Fibroblast of skin of right quadriceps (primary cell): Measurements from ENCODE around the gene KCTD16.

Source experiments
- DNase-seq: peaks from one replicate; pipeline ENCODE4 v3.0.0-alpha.2; 2013

Gene KCTD16

GRCh38 chr5:144295284-144295683 is 124.6 kb downstream of the KCTD16 start:
- no peak for DNase-seq

- no peak for DNase-seq
These were observed 126.4 kb downstream of the KCTD16 start for GRCh38 chr5:144297081-144297480.

GRCh38 chr5:144298658-144299057 is 128.0 kb downstream of the KCTD16 start:
- DNase-seq = no peak

DNA sequence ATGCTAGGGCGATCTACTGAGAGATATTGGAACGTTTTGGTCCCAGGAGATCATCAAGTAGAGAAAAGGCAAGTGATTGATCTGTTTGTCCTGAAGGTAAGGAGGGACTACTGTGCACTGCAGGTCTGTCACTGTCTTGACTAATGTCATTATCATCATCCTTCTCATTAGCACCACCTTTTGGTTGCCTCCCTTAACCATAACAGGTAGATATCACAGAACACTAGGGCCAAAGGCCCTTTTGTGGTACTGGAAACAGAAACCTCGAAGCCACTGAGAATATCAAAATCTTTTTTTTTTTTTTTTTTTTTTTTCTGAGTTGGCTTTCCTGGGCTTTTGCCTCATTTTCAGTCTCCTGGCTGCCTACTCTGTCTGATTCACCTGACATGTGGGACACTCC is 134.0 kb downstream of the KCTD16 start:
- no peak for DNase-seq

DNA sequence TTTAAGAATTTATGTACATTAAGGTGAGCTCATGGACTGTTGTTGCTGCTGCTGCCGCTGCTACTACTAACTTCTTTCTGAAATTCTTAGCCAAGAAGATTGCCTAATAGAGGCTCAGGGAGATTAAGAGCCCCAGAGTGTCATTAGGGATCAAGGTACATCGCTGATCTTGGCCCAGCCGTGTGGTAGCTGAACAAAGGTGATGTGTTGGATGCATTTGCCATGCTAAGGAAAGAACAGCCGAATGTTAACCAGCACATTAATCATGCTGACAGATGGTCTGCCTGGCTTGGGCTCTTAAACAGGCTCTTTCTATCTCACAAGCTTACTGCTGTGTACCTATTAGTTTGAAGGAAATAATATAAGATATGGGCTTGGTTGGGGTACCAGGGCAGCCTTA is 137.1 kb downstream of the KCTD16 start:
- DNase-seq = no peak

DNA sequence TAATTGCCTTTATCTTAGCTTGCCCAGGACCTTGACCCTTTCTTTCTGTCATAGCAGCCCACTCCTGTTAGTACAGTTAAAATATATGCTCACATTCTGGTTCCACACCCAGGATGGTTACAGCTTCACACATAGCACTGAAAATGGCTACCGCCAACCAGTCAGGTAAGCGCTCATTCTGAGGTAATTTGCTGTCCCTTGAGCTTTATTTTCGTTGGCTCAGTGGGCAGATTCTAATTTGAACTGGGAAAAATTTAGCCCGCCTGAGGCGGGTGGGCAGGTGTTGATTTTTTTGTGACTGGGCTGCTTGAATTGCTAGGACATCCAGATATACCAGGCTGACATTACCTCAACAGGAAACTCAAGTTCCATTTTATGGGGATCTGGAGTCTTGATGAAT is 137.5 kb downstream of the KCTD16 start:
- DNase-seq = no peak

DNA sequence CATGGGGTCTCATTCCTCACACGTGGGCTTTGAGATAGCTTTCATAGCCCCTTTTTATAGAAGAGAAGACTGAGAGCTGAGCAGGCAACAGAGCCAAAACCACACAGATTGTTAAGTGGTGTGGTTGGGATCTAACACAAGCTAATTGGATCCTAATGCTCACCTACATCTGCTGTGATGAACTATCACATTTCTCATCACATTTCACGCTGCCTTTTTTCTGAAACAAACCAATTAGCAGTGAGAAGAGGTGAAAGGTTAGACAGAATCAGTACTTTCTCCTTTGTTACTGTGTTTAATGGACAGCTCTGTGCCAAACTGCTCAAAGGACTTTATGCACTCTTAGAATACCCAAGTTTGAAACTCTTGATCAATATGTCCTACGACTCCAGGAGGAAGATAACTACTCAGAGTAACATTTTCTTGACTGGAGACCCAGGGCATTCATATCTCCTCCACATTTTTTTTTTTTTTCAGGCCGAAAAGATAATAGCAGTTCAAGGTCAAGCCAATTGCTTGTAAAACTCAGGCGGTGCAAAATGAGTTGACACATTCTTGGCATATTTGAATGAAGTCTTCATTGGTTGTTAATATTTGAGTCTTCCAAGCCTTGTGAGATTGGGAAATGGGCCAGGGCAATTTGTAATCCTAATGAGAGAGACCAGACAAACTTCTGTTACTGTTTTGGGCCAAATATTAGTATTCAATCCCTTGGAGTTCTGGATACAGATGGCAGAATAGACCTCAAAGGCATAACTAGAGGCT is 138.4 kb downstream of the KCTD16 start:
- no peak for DNase-seq

DNA sequence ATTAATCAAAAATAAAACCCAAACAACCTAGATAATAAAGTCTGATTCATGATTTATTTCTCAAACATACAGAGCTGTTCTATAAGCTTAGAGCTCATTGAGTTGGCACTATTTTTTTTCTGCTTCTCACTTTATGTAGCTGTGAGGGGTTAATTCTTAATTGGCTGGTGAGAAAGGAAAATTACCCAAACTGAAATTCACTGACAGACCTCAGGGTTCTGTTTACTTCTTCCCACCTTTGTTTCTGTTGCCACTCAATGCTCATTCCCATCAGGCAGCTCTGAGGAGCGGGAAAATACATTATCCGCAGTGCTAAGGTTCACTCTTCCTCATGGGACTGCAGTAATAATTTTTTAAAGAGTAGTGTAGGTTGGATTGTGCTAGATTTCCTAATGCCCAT is 139.9 kb downstream of the KCTD16 start:
- no peak for DNase-seq

DNA sequence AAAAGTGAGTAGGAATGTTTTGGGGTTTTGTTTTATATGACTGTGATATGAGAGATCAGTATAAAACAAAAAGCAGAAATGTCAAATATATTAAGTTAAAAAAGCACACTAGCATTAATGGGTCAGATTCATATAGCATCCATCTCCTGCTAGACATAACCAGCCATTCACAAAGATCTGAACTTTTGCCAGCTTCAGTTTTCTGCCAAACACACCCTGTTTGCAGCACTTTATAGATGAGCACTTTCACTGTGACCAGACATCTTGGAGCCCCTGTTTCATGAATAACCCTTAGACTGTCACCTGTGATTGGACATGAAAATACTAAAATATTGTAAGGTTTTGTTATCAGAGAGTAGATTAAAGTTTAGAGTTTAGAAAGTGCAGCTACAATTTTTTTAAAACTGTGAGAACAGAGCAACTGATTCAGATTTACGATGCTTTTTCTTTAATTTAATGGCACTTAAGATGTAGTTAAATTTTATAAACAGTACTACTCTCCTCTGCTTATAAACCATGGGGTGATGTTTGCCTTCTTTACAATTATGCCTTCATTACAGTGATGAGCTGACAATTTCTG is 142.6 kb downstream of the KCTD16 start:
- DNase-seq = no peak

DNA sequence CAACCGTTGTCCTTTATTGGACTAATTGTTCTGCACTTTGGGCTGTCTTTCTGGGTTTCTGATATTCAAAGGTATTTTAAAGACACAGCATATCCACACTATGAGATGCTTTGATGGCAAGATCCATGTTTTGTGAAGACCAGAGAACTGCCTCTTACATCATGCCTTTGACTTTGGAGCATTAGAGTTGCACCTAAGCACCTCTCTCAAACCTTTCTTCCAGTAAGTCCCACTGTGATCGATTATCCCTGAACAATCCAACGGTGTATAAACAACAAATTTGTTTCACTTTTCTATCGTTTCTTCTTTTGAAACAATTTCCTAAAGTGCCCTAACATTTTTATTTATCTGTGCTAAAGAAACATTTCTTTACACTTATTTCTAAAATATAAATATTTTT is 144.4 kb downstream of the KCTD16 start:
- no peak for DNase-seq

- DNase-seq = no peak
These were observed 145.4 kb downstream of the KCTD16 start for GRCh38 chr5:144315994-144316634.

GRCh38 chr5:144318011-144318410 is 147.3 kb downstream of the KCTD16 start:
- no peak for DNase-seq

- DNase-seq = no peak
These were observed 147.8 kb downstream of the KCTD16 start for GRCh38 chr5:144318460-144318859.

DNA sequence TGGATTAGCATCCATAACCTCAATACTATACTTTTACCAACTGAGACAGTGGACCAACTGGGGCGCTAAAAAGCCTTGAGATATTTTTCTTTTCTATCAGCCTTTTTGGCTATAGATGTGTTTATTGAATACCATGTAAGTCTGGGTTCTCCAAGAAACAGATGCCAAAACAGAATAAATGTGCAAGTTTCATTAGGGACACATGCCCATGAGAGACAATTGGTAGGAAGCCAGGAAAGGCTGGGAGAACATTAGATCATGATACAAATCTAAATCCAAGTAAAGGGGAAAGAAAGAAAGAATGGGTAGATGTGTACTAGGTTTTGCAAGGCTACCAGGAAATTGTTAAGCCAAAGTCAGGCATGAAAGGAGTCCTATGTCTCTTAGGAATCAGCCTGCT is 152.5 kb downstream of the KCTD16 start:
- DNase-seq = no peak

- no peak for DNase-seq
These were observed 154.9 kb downstream of the KCTD16 start for GRCh38 chr5:144325532-144325931.

GRCh38 chr5:144328494-144328893 is 157.8 kb downstream of the KCTD16 start:
- no peak for DNase-seq

DNA sequence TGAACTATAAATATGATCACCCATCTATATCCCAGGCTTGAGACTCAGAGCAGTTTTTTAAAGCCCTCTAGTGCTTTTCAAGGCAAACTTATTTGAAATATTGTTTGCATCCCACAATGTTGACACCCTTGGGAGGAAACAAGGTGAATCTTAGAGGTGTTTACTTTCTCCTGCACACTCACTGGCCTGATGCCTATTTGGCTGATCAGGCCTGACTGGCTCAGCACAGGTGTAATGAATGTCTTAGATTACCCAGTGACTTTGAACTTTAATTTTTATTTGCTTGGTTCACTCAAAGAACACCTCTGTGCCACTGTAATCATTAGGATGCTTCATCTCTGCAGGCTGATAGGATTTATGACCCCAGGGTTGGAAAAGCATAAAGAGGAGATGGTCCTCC is 158.3 kb downstream of the KCTD16 start:
- no peak for DNase-seq

DNA sequence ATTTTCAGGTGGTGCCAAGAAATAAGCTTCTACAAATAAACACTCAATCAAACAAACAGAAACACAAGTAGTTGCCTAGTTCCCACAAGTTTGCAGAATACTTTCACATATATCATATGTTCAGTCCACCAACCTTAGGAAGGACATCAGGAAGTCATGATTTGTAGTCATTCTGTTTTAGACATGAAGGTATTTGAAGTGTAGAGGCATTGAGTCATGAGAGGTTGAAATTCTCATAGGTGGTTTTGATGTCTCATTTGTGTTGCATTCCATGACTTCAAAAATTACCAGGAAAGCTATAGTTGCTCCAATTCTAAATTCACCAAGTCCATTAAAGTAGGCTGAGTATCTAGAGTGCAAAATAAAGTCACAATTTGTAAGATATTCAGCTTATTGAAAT is 159.0 kb downstream of the KCTD16 start:
- DNase-seq = no peak

- no peak for DNase-seq
These were observed 160.7 kb downstream of the KCTD16 start for GRCh38 chr5:144331361-144331760.

DNA sequence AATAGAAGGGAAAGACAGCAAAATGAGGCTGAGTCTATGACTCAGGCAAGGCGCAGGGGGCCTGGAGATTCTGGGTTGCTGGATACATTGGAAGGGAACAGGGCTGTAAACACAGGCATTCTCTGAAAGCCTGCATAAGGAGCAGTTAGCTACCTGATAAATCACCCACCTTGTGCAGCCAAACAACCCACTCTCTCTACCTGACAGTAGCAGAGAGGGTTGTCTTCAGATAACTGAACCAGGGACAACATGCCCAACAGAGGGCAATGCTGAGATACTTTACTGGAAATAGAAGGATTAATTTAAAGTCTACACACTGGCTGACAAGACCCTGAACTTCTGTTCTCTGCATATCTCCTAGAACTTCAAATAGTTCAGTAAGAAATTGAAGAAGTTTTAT is 161.6 kb downstream of the KCTD16 start:
- no peak for DNase-seq

GRCh38 chr5:144333336-144333920 is 162.8 kb downstream of the KCTD16 start:
- DNase-seq = no peak

- no peak for DNase-seq
These were observed 164.9 kb downstream of the KCTD16 start for GRCh38 chr5:144335561-144335960.

DNA sequence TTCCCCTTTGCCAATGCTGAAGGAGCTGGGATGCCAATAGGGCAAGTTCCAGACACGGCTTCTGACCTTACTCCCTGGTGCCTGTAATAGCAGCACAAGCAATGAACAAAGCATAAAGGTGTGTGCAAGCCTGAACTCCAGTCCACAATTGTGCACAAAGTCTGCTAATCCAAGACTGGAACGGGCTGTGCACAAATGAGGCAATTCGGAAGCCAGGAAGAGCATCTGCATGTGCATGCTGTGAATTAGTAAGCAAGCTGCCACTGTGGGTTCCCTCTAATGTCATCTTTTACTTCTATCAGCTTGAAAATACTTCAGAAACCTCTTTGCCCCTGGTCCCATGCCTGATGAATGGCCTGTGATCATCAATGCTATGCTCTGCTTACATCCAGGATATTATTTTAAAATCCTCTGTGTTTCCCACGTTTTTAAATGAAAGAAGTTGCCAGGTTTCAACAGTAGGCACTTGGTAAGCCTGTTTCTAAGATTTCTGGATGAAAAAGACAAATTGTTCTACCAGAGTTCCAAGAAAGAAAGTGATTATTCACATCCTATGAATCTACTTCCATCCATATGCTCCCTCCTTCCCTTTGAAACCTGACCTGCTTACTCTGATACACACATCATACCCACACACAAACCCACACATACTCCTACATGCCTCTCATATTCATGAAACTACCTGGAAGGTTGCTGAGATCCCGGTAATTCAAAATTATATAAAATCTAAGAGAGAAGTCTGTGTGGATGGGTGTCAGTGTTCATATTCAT is 165.7 kb downstream of the KCTD16 start:
- no peak for DNase-seq
